Jurkat, Clone E6-1 (cell line): ENCODE measurements around the gene SLC39A2. TPM values are rescaled to one million over a fixed set of nuclear protein-coding genes. Genes with fewer than 3 reads are reported as not detected.
A peak's percentile ranks its signal among the peaks of the same experiment; 100 is the strongest.
"Not testable (repeated sequence)": the region's sequence is repeated elsewhere in the genome, so short reads cannot be mapped to it uniquely, and the experiment has no call there.

Experiments used
- DNase-seq: peaks from one replicate; pipeline ENCODE4 v3.0.0-alpha.2; 2011; ENCODE audit warnings: low read depth, low spot score
- H3K4me3 ChIP-seq: 2 replicates; pipeline ENCODE4 v1.5.1; 2011; ENCODE audit warnings: mild to moderate bottlenecking, low read length, control low read depth, moderate library complexity
- polyA plus RNA-seq: library from polyadenylated mRNA; unstranded; fragments of >200 nt; gene quantifications from one replicate; pipeline ENCODE4 v1.2.1, GENCODE V29; 2012; ENCODE audit warnings: missing spikeins; ENCODE audit not compliant: insufficient read length, insufficient read depth

Gene SLC39A2
- not detected for polyA plus RNA-seq

- no peak for DNase-seq
These were observed at the start of gene SLC39A2 for GRCh38 chr14:20998674-20999366. Gene SLC39A2 (plus strand): TSS chr14:20999293. CDS start chr14:20999447, 154 bp downstream.

GRCh38 chr14:20954736-20955537, 44.2 kb upstream of the SLC39A2 start, which contains the start of gene RNASE2:
Gene RNASE2 (plus strand): TSS chr14:20955487. CDS start chr14:20955772, 285 bp downstream.
- not testable (repeated sequence) for H3K4me3 ChIP-seq, DNase-seq

More at GRCh38 chr14:20998674-20999366, at the start of gene SLC39A2:
- no peak within 1 kb of the TSS for H3K4me3 ChIP-seq

DNA sequence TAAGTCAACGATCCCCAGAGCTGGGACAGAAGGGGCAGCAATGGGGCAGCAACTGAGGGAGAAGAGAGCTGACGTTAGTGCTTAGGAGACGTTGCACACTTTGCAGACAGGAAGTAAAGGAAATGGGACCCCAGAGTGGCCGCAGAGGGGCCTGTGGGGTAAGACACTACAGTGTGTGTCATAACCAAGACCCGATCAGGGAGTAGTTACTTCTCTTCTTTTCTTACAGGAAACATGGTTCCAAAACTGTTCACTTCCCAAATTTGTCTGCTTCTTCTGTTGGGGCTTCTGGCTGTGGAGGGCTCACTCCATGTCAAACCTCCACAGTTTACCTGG, 43.6 kb upstream of the SLC39A2 start:
- not testable (repeated sequence) for H3K4me3 ChIP-seq, DNase-seq

- DNase-seq: peak; percentile 72
- no peak overlapping the region for H3K4me3 ChIP-seq
These were observed 42.6 kb upstream of the SLC39A2 start for GRCh38 chr14:20956376-20956976.

- DNase-seq, H3K4me3 ChIP-seq: not testable (repeated sequence)
These were observed 40.1 kb upstream of the SLC39A2 start for GRCh38 chr14:20958946-20959345.

GRCh38 chr14:20969336-20969735, 29.8 kb upstream of the SLC39A2 start:
- H3K4me3 ChIP-seq: no peak overlapping the region
- no peak for DNase-seq

DNA sequence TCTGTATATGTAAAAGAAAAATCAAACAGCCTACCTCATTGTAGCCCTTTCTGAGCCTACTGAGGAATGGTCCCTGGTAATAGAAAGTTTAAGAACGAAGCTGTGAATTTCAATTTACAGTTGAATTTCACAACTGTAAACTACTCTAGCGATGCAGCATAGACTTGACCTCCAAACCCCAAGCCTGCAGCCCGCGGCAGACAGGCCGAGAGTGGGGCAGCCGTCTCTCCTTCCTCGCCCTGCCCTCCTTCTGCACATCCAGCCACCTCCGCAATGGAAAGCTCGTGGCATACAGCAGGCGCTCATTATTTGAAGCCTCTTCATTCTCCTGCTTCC, 28.5 kb upstream of the SLC39A2 start:
- H3K4me3 ChIP-seq: peak overlapping the region; percentile 73
- no peak for DNase-seq

GRCh38 chr14:20970983-20971704, 27.9 kb upstream of the SLC39A2 start:
- peak overlapping the region; percentile 73 for H3K4me3 ChIP-seq
- peak; percentile 57 for DNase-seq

GRCh38 chr14:20971705-20972021, 27.4 kb upstream of the SLC39A2 start:
- peak overlapping the region; percentile 73 for H3K4me3 ChIP-seq
- no peak for DNase-seq

GRCh38 chr14:20973501-20973900, 25.6 kb upstream of the SLC39A2 start:
- no peak overlapping the region for H3K4me3 ChIP-seq
- no peak for DNase-seq

DNA sequence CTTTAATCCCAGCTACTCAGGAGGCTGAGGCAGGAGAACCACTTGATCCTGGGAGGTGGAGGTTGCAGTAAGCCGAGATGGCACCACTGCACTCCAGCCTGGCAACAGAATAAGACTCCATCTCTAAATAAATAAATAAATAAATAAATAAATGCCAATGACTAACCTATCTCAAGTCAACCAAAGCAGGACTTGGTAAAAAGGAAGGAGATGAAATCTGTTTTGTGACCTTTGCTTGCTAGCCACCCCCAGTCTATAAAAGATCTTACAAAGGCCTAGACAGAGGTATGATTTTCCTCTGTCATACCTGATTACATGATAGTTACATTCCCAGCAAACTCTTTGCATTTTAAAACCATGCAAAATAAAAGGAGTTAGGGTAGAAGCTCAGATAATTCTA, 22.8 kb upstream of the SLC39A2 start:
- no peak for DNase-seq
- H3K4me3 ChIP-seq: no peak overlapping the region

GRCh38 chr14:20978687-20979086, 20.4 kb upstream of the SLC39A2 start:
- no peak for DNase-seq
- no peak overlapping the region for H3K4me3 ChIP-seq

GRCh38 chr14:20980906-20981305, 18.2 kb upstream of the SLC39A2 start:
- no peak for DNase-seq
- no peak overlapping the region for H3K4me3 ChIP-seq

GRCh38 chr14:20982646-20983369, 16.3 kb upstream of the SLC39A2 start:
- H3K4me3 ChIP-seq: no peak overlapping the region
- no peak for DNase-seq

DNA sequence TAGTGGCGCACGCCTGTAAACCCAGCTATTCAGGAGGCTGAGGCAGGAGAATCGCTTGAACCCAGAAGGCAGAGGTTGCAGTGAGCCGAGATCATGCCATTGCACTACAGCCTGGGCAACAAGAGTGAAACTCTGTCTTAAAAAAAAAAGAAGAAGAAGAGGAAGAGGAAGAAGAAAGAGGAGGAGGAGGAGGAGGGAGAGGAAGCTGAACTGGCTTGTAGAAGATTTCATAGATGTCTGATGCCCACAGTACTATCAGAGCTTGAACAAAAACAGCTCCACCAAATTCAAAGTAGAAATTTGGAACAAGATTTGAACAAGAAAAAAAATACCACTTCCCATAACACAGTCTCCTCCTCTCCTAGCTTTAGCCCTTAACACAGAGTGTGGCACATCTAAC, 13.4 kb upstream of the SLC39A2 start:
- DNase-seq, H3K4me3 ChIP-seq: not testable (repeated sequence)

DNA sequence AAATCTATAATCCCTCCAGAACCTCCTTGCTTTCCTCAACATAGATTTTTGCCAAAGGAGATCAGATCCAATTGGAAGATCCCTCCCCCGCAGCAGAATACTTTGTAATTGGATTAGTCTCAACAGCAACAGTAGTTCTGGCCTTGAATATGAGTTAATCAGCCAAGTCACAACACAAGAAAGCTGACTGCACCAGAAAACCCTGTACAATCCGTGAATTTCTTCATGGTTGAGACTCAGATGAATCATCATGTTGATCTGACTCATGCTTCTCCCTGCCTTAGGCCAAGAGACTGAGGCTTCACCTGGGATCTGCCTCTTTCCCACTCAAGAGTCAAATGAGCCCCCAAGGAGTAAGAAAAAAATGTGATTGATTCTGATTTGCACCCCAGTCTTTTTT, 12.3 kb upstream of the SLC39A2 start:
- H3K4me3 ChIP-seq: no peak overlapping the region
- DNase-seq: no peak

GRCh38 chr14:20988717-20989470, 10.2 kb upstream of the SLC39A2 start:
- H3K4me3 ChIP-seq: peak overlapping the region; percentile 99
- DNase-seq: no peak

DNA sequence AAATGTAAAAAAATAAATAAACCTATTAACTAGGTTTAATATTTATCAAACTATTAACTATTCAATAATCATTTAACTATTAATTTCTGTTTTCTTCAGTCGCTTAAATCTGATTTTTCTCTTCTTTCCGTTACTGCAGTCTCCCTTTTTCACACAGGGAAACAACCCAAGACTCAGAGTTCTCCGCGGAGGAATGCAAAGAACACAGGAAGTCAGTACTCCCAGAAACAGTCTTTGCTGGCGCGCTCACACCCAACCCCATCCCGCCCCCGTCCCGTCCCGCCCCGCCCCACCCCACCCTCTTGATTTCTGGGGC, 9.7 kb upstream of the SLC39A2 start:
- no peak for DNase-seq
- H3K4me3 ChIP-seq: peak overlapping the region; percentile 99
